ENCODE measurements around the gene RAB5A.

GRCh38 chr3:19997502-19997901, 50.6 kb downstream of the RAB5A start:
- TF ChIP-seq CTCF (IDR thresholded peaks at IDR 0.05; ENCODE audit: low read length) (no peak), EZH2 (IDR thresholded peaks at IDR 0.05; ENCODE audit: borderline replicate concordance, low read length) (no peak)

Data from OCI-LY1 (cell line).